GM12864 (cell line): ENCODE measurements around the gene TTI1.

Experiments
- DNase-seq: peaks from one replicate; pipeline ENCODE4 v3.0.0-alpha.2; 2011; ENCODE audit warnings: low read depth
- H3K4me3 ChIP-seq: 2 replicates; pipeline ENCODE4 v1.5.1; 2011; ENCODE audit warnings: mild to moderate bottlenecking, low read depth, low read length, control low read depth
- TF ChIP-seq, protein P1 (sequence below): IDR thresholded peaks from 2 replicates; pipeline ENCODE4 v1.5.1; 2011; ENCODE audit warnings: low read depth, mild to moderate bottlenecking, moderate library complexity, low read length, control low read depth, inconsistent platforms; ENCODE audit errors: missing control alignments

TTI1 gene

GRCh38 chr20:37999526-38000263 lies 33.6 kb downstream of the TTI1 start:
- H3K4me3 ChIP-seq: no peak overlapping the region
- TF ChIP-seq, protein P1, sequence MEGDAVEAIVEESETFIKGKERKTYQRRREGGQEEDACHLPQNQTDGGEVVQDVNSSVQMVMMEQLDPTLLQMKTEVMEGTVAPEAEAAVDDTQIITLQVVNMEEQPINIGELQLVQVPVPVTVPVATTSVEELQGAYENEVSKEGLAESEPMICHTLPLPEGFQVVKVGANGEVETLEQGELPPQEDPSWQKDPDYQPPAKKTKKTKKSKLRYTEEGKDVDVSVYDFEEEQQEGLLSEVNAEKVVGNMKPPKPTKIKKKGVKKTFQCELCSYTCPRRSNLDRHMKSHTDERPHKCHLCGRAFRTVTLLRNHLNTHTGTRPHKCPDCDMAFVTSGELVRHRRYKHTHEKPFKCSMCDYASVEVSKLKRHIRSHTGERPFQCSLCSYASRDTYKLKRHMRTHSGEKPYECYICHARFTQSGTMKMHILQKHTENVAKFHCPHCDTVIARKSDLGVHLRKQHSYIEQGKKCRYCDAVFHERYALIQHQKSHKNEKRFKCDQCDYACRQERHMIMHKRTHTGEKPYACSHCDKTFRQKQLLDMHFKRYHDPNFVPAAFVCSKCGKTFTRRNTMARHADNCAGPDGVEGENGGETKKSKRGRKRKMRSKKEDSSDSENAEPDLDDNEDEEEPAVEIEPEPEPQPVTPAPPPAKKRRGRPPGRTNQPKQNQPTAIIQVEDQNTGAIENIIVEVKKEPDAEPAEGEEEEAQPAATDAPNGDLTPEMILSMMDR: no peak
- no peak for DNase-seq

GRCh38 chr20:37997516-37997915 lies 35.7 kb downstream of the TTI1 start:
- DNase-seq: no peak
- H3K4me3 ChIP-seq: no peak overlapping the region
- TF ChIP-seq, protein P1: no peak

- TF ChIP-seq, protein P1: no peak
- no peak overlapping the region for H3K4me3 ChIP-seq
- DNase-seq: no peak
Observed at GRCh38 chr20:37995856-37996605, 37.2 kb downstream of the TTI1 start.

DNA sequence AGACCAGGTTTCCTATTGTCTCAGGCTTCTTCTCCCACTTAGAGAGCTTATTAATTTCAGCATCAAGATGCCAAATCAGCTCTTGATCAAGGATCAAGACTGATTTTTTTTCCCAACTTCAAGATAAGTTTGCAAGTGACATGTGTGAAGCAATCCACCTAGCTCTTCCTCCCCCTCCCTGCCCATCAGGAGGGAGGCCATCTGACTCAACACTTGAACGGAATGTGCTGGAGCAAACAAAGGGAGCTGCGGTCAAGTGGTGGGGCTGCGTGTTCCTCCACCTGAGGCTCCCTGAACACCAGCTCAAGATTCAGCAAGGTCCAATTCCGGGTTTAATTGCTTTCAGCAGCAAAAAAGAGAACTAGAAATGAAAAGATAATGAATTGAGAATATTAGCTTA lies 38.7 kb downstream of the TTI1 start:
- H3K4me3 ChIP-seq: no peak overlapping the region
- TF ChIP-seq, protein P1: no peak
- DNase-seq: no peak

GRCh38 chr20:37992802-37993409 lies 40.4 kb downstream of the TTI1 start:
- H3K4me3 ChIP-seq: no peak overlapping the region
- no peak for DNase-seq
- TF ChIP-seq, protein P1: peak; percentile 48

GRCh38 chr20:37991908-37992307 lies 41.3 kb downstream of the TTI1 start:
- TF ChIP-seq, protein P1: no peak
- H3K4me3 ChIP-seq: no peak overlapping the region
- no peak for DNase-seq
